Activated CD8-positive, alpha-beta memory T cell treated with anti-CD3 and anti-CD28 coated beads, Interleukin-2, amount 50 U/mL, for 24 hours (primary cell): ENCODE data around the gene SH2B3.
"Not testable (repeated sequence)": the region's sequence is repeated elsewhere in the genome, so short reads cannot be mapped to it uniquely, and the experiment has no call there.

Experiments used
- DNase-seq: peaks from one replicate; pipeline ENCODE4 v3.0.0-alpha.2; 2020; ENCODE audit errors: extremely low read depth

SH2B3 gene

GRCh38 chr12:111405859-111406473, at the start of gene SH2B3:
SH2B3 (plus strand) TSS chr12:111405923; CDS start chr12:111418146, 12,223 bp downstream.
- DNase-seq = peak; percentile 49

- peak; percentile 15 for DNase-seq
Observed at GRCh38 chr12:111359231-111359913, 46.4 kb upstream of the SH2B3 start.

GRCh38 chr12:111359914-111360276, 45.8 kb upstream of the SH2B3 start:
- DNase-seq = no peak

- no peak for DNase-seq
Observed at GRCh38 chr12:111360325-111360930, 45.3 kb upstream of the SH2B3 start.

- no peak for DNase-seq
Observed at GRCh38 chr12:111361073-111361716, 44.5 kb upstream of the SH2B3 start.

- no peak for DNase-seq
Observed at GRCh38 chr12:111361717-111362576, 43.8 kb upstream of the SH2B3 start.

- DNase-seq = no peak
Observed at GRCh38 chr12:111362687-111363475, 42.8 kb upstream of the SH2B3 start.

GRCh38 chr12:111363578-111363977, 42.1 kb upstream of the SH2B3 start:
- DNase-seq = no peak

- DNase-seq = no peak
Observed at GRCh38 chr12:111366075-111366474, 39.6 kb upstream of the SH2B3 start.

GRCh38 chr12:111366583-111366982, 39.1 kb upstream of the SH2B3 start:
- no peak for DNase-seq

GRCh38 chr12:111367661-111368221, 38.0 kb upstream of the SH2B3 start:
- DNase-seq = no peak

- no peak for DNase-seq
Observed at GRCh38 chr12:111368291-111368787, 37.4 kb upstream of the SH2B3 start.

- DNase-seq = peak; percentile 64
Observed at GRCh38 chr12:111368788-111369495, 36.8 kb upstream of the SH2B3 start, which contains the start of gene PHETA1. PHETA1 (minus strand) TSS chr12:111369095; CDS start chr12:111363427, 5,668 bp downstream.

- no peak for DNase-seq
Observed at GRCh38 chr12:111369496-111370220, 36.1 kb upstream of the SH2B3 start.

GRCh38 chr12:111373231-111373630, 32.5 kb upstream of the SH2B3 start:
- not testable (repeated sequence) for DNase-seq

GRCh38 chr12:111377440-111377839, 28.3 kb upstream of the SH2B3 start:
- DNase-seq = no peak

- DNase-seq = no peak
Observed at GRCh38 chr12:111379942-111380554, 25.7 kb upstream of the SH2B3 start.

- DNase-seq = no peak
Observed at GRCh38 chr12:111384596-111384995, 21.1 kb upstream of the SH2B3 start.
